Upper lobe of left lung (tissue), 6 donors: ENCODE data around the gene HBZ. TPM values are rescaled to one million over a fixed set of nuclear protein-coding genes. Genes with fewer than 3 reads are reported as not detected.
A peak's percentile ranks its signal among the peaks of the same experiment; 100 is the strongest.

Experiments used
- ATAC-seq, 2 donors: fragments of 200-7000 bp; cut with Tn5 transposase; one replicate each; pipeline ENCODE4 v1.9.1; 2022; ENCODE audit warnings: mild to moderate bottlenecking in 2 of 2, moderate library complexity in 2 of 2; ENCODE audit not compliant: low FRiP score in 2 of 2
- DNase-seq, 2 donors: peaks; one replicate each; pipeline ENCODE4 v3.0.0-alpha.2; 2019 to 2020
- H3K27ac ChIP-seq, 4 donors: fragments of 200-600 bp; sonication (generic); one replicate each; pipeline ENCODE4 v1.5.1; 2016 to 2019
- H3K27me3 ChIP-seq, 4 donors: fragments of 200-600 bp; sonication (generic); one replicate each; pipeline ENCODE4 v1.5.1; 2017 to 2019
- H3K36me3 ChIP-seq, 4 donors: fragments of 200-600 bp; sonication (generic); one replicate each; pipeline ENCODE4 v1.5.1; 2016 to 2019
- H3K4me1 ChIP-seq, 4 donors: fragments of 200-600 bp; sonication (generic); one replicate each; pipeline ENCODE4 v1.5.1; 2018 to 2019
- H3K4me3 ChIP-seq, 4 donors: fragments of 200-600 bp; sonication (generic); one replicate each; pipeline ENCODE4 v1.5.1; 2017 to 2019; ENCODE audit warnings: mild to moderate bottlenecking in 2 of 4, moderate library complexity in 1 of 4
- H3K9me3 ChIP-seq, 4 donors: fragments of 200-600 bp; sonication (generic); one replicate each; pipeline ENCODE4 v1.5.1; 2018 to 2019
- CTCF ChIP-seq, 6 experiments: fragments of 450-650 bp in 4 of 6; fragments of 200-600 bp in 2 of 6; sonication (generic) in 2 of 6; IDR thresholded peaks; one replicate each; pipeline ENCODE4 v1.5.1; 2016 to 2019; ENCODE audit warnings: antibody characterized with exemption in 6 of 6
- EP300 ChIP-seq, 4 donors: sonication (generic); formaldehyde crosslinking; IDR thresholded peaks; one replicate each; pipeline ENCODE4 v1.5.1; 2017; ENCODE audit warnings: antibody characterized with exemption in 4 of 4, control low read depth in 2 of 4
- POLR2A ChIP-seq, 4 donors: fragments of 450-650 bp; IDR thresholded peaks; one replicate each; pipeline ENCODE4 v1.5.1; 2016 to 2017; ENCODE audit warnings: antibody characterized with exemption in 4 of 4, mild to moderate bottlenecking in 2 of 4
- POLR2AphosphoS5 ChIP-seq, 2 donors: sonication (generic); formaldehyde crosslinking; IDR thresholded peaks; one replicate each; pipeline ENCODE4 v1.5.1; 2017; ENCODE audit warnings: antibody characterized with exemption in 2 of 2
- WGBS, 2 donors: methylation state at CpG; one replicate each; pipeline ENCODE4 v1.1.5; 2017 to 2018; 5-methylcytosine and 5-hydroxymethylcytosine counted together
- total RNA-seq, 6 donors: library from RNA; depleted of rRNA in 4 of 6; stranded (reverse); fragments of >200 nt in 4 of 6; gene quantifications; one replicate each; pipeline versions ENCODE4 v1.1.0 to v1.2.1, GENCODE V29; 2016 to 2021
- donor health status: DM: no; HTN: no; CAD: no; lungs with moderate emphysema.
- donor health status: DM: no; HTN: yes; CAD: no; lungs with severe emphysema.

Gene HBZ
- total RNA-seq, 6 donors from 2014 or later, result 1.1 to 1.2 TPM; not detected in 4

GRCh38 chr16:185691-186090 is 33.2 kb downstream of the HBZ start:
- DNase-seq (no peak), ATAC-seq (no peak)
- peaks cover 22 to 36% (median 34%) of the 10 kb centered on the region in 4 donors for H3K36me3 ChIP-seq
- H3K27me3 ChIP-seq, result peaks cover 0 to 6% (median under 1%) of the 10 kb centered on the region in 4 donors
- no peak overlapping the region for H3K27ac ChIP-seq
- H3K9me3 ChIP-seq, result no peaks in the 10 kb centered on the region
- peaks cover 9 to 11% (median 10%) of the 10 kb centered on the region in 4 donors for H3K4me1 ChIP-seq
- no peak overlapping the region for H3K4me3 ChIP-seq
- TF ChIP-seq POLR2AphosphoS5 (IDR thresholded peaks at IDR 0.05) (no peak), CTCF (IDR thresholded peaks at IDR 0.05) (no peak), POLR2A (IDR thresholded peaks at IDR 0.05) (no peak), EP300 (IDR thresholded peaks at IDR 0.05) (no peak)
- WGBS, 2 donors, result 77 to 86% methylated on average over 4 to 11 of the region's 11 CpGs

- WGBS, 2 donors, result 93 to 95% methylated on average over 6 to 8 of the region's 8 CpGs
- TF ChIP-seq POLR2AphosphoS5 (IDR thresholded peaks at IDR 0.05), result no peak
- no peak for TF ChIP-seq EP300 (IDR thresholded peaks at IDR 0.05)
- TF ChIP-seq POLR2A (IDR thresholded peaks at IDR 0.05), result no peak
- TF ChIP-seq CTCF (IDR thresholded peaks at IDR 0.05), result no peak
- no peak for ATAC-seq
- no peak overlapping the region for H3K27ac ChIP-seq
- no peaks in the 10 kb centered on the region for H3K27me3 ChIP-seq
- no peaks in the 10 kb centered on the region for H3K4me1 ChIP-seq
- no peak overlapping the region for H3K4me3 ChIP-seq
- no peak for DNase-seq
- H3K36me3 ChIP-seq, result peaks cover 35 to 53% (median 50%) of the 10 kb centered on the region in 4 donors
- H3K9me3 ChIP-seq, result no peaks in the 10 kb centered on the region
Measured at GRCh38 chr16:187330-187729, 34.9 kb downstream of the HBZ start.

GRCh38 chr16:188674-189073 is 36.2 kb downstream of the HBZ start:
- ATAC-seq, result peak in 1 of 2 donors; percentile 34
- WGBS, 2 donors, result 81 to 96% methylated on average over 4 to 8 of the region's 8 CpGs
- no peak for DNase-seq
- Histone ChIP-seq H3K36me3 (peaks cover 40 to 66% (median 64%) of the 10 kb centered on the region in 4 donors), H3K9me3 (no peaks in the 10 kb centered on the region), H3K4me3 (no peak overlapping the region), H3K4me1 (no peaks in the 10 kb centered on the region), H3K27me3 (no peaks in the 10 kb centered on the region), H3K27ac (no peak overlapping the region)
- TF ChIP-seq EP300 (IDR thresholded peaks at IDR 0.05) (no peak), CTCF (IDR thresholded peaks at IDR 0.05) (no peak), POLR2AphosphoS5 (IDR thresholded peaks at IDR 0.05) (no peak), POLR2A (IDR thresholded peaks at IDR 0.05) (no peak)

- TF ChIP-seq POLR2A (IDR thresholded peaks at IDR 0.05) (no peak), POLR2AphosphoS5 (IDR thresholded peaks at IDR 0.05) (no peak), EP300 (IDR thresholded peaks at IDR 0.05) (no peak), CTCF (IDR thresholded peaks at IDR 0.05) (no peak)
Measured at GRCh38 chr16:189604-190186, 37.3 kb downstream of the HBZ start.

GRCh38 chr16:191831-192230 is 39.4 kb downstream of the HBZ start:
- H3K9me3 ChIP-seq, result no peaks in the 10 kb centered on the region
- peaks cover 47 to 98% (median 95%) of the 10 kb centered on the region in 4 donors for H3K36me3 ChIP-seq
- H3K27ac ChIP-seq, result no peak overlapping the region
- no peak for TF ChIP-seq POLR2A (IDR thresholded peaks at IDR 0.05)
- no peaks in the 10 kb centered on the region for H3K27me3 ChIP-seq
- no peak for ATAC-seq
- no peaks in the 10 kb centered on the region for H3K4me1 ChIP-seq
- 92% methylated on average over 4 of the region's 4 CpGs for WGBS, 2 donors
- H3K4me3 ChIP-seq, result no peak overlapping the region
- DNase-seq, result no peak

More at GRCh38 chr16:189604-190186, 37.3 kb downstream of the HBZ start:
- Histone ChIP-seq H3K4me1 (no peaks in the 10 kb centered on the region), H3K9me3 (no peaks in the 10 kb centered on the region), H3K36me3 (peaks cover 41 to 76% (median 74%) of the 10 kb centered on the region in 4 donors), H3K4me3 (no peak overlapping the region), H3K27me3 (no peaks in the 10 kb centered on the region), H3K27ac (no peak overlapping the region)
- peak; percentile 12 to 44 for ATAC-seq
- WGBS, 2 donors, result 95 to 96% methylated on average over 24 to 34 of the region's 34 CpGs
- DNase-seq, result peak in 1 of 2 donors; percentile 81
